ES-I3 (cell line): ENCODE measurements around the gene ARHGAP10.

ENCODE experiments used
- H3K36me3 ChIP-seq: 2 replicates; pipeline ENCODE4 v1.6.1; 2013; ENCODE audit warnings: mild to moderate bottlenecking, low read length, control low read depth, moderate library complexity; ENCODE audit not compliant: insufficient read depth
- H3K4me1 ChIP-seq: 2 replicates; pipeline ENCODE4 v1.6.1; 2013; ENCODE audit warnings: mild to moderate bottlenecking, control low read depth, low read length; ENCODE audit not compliant: insufficient read depth
- H3K9ac ChIP-seq: 2 replicates; pipeline ENCODE4 v1.6.1; 2013; ENCODE audit warnings: low read depth, mild to moderate bottlenecking, low read length, moderate library complexity
- H3K9me3 ChIP-seq: 2 replicates; pipeline ENCODE4 v1.6.1; 2013; ENCODE audit warnings: mild to moderate bottlenecking, low read length, moderate library complexity; ENCODE audit not compliant: control insufficient read depth, insufficient read depth

Gene ARHGAP10

GRCh38 chr4:147940171-147940570, 208.3 kb downstream of the ARHGAP10 start:
- Histone ChIP-seq H3K9ac (no peak overlapping the region), H3K36me3 (no peaks in the 10 kb centered on the region), H3K9me3 (no peaks in the 10 kb centered on the region), H3K4me1 (peaks cover 5% of the 10 kb centered on the region; the same call in 1 of the 2 replicates)

GRCh38 chr4:147941373-147941772, 209.5 kb downstream of the ARHGAP10 start:
- H3K9me3 ChIP-seq, result no peaks in the 10 kb centered on the region

GRCh38 chr4:147942729-147943128, 210.8 kb downstream of the ARHGAP10 start:
- Histone ChIP-seq H3K9ac (no peak overlapping the region), H3K4me1 (peaks cover 5% of the 10 kb centered on the region; the same call in 1 of the 2 replicates), H3K9me3 (no peaks in the 10 kb centered on the region), H3K36me3 (no peaks in the 10 kb centered on the region)

More at GRCh38 chr4:147941373-147941772, 209.5 kb downstream of the ARHGAP10 start:
- no peak overlapping the region for H3K9ac ChIP-seq
- peaks cover 5% of the 10 kb centered on the region; the same call in 1 of the 2 replicates for H3K4me1 ChIP-seq
- H3K36me3 ChIP-seq, result no peaks in the 10 kb centered on the region

GRCh38 chr4:147943159-147943638, 211.3 kb downstream of the ARHGAP10 start:
- H3K9me3 ChIP-seq, result no peaks in the 10 kb centered on the region
- no peaks in the 10 kb centered on the region for H3K36me3 ChIP-seq
- no peak overlapping the region for H3K9ac ChIP-seq
- peaks cover 5% of the 10 kb centered on the region; the same call in 1 of the 2 replicates for H3K4me1 ChIP-seq

GRCh38 chr4:147944249-147944648, 212.4 kb downstream of the ARHGAP10 start:
- no peaks in the 10 kb centered on the region; the same call in 1 of the 2 replicates for H3K4me1 ChIP-seq
- H3K9ac ChIP-seq, result no peak overlapping the region
- H3K9me3 ChIP-seq, result no peaks in the 10 kb centered on the region
- no peaks in the 10 kb centered on the region for H3K36me3 ChIP-seq

DNA sequence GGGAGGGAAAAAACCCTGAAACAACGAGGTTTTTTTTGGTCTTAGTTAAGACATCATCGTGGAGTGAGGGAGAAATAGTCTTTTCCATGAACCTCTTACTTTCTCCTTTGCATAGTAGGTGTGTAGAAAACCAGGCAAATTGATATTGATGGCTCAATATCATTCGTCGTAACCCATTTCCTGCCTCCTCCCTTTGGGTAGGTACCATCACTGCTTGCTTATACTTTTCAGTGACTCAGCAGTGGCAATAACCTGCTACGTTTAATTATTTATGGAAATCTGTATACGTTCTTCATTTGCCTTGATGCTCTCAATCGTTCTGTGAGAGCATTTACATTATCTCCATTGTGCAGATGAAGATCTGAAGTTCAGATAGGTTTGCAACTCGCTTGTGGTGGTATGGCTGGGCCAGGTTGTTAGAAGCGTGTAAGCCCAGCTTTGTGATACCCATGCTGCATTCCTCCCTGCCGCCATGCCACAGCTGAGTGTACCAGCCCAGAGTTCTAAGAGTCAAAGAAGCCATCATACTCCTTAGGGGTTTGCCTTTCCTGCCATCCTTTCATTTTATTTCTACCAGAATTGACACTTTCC, 212.9 kb downstream of the ARHGAP10 start:
- H3K4me1 ChIP-seq, result no peaks in the 10 kb centered on the region; the same call in 1 of the 2 replicates
- no peaks in the 10 kb centered on the region for H3K36me3 ChIP-seq
- no peak overlapping the region for H3K9ac ChIP-seq
- no peaks in the 10 kb centered on the region for H3K9me3 ChIP-seq

DNA sequence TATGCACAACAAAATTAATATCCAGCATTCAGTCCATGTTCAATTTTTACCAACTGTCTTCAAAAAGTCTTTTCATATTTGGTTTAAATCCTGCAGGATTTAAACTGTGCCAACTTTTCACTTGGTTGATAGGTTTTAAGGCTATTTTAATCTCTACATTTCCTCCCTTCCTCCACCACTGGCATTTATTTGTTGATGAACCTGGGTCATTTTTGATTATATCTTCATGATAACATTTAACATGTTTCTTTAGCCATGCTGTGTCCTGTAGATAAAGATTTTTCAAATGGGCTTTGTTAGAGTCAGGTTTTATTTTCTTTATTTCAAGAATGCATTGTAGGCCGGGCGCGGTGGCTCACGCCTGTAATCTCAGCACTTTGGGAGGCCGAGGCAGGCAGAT, 216.4 kb downstream of the ARHGAP10 start:
- H3K36me3 ChIP-seq, result no peaks in the 10 kb centered on the region
- H3K9me3 ChIP-seq, result no peaks in the 10 kb centered on the region
- H3K9ac ChIP-seq, result no peak overlapping the region
- no peaks in the 10 kb centered on the region for H3K4me1 ChIP-seq

- Histone ChIP-seq H3K4me1 (no peaks in the 10 kb centered on the region), H3K9ac (no peak overlapping the region), H3K9me3 (no peaks in the 10 kb centered on the region), H3K36me3 (no peaks in the 10 kb centered on the region)
Measured at GRCh38 chr4:147950261-147950660, 218.4 kb downstream of the ARHGAP10 start.

DNA sequence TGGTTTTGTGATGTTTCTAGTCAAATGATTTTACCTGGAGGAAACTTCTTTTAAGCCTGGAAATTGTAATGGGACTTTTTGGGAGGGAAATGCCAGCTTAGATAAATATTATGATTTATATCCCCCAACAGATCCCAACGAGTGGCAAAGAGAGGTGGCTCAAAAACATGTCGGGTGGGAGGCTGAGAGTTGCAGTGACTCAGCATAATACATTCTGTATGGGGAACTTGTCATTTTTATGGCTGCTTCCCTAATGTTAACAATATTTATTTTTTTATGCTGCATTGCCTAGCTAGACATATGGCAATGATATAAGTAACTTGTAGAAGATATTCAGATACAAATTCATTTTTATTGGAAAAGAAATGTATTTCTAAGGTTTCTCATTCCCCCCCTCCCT, 219.0 kb downstream of the ARHGAP10 start:
- H3K9me3 ChIP-seq, result no peaks in the 10 kb centered on the region
- no peak overlapping the region for H3K9ac ChIP-seq
- H3K36me3 ChIP-seq, result no peaks in the 10 kb centered on the region
- peaks cover 5% of the 10 kb centered on the region; the same call in 1 of the 2 replicates for H3K4me1 ChIP-seq

DNA sequence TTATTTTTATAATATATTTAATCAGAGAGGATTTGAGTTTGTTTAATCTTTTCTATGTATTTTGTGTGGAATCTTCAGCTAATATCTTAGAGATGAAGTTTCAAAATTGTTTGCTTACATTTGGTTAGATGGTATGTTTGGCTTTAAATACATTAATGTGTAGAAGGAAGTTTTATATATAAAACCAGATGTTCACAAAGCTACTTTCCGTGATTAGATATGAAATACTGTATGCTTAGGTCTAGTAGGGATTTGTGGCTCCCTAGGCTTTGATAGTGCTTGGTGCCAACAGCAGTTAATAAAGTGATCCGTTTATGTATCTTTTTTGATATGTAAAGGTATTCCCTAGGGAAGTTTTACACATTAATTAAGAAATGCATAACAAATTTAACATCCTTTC, 223.0 kb downstream of the ARHGAP10 start:
- Histone ChIP-seq H3K9ac (no peak overlapping the region), H3K36me3 (no peaks in the 10 kb centered on the region)

DNA sequence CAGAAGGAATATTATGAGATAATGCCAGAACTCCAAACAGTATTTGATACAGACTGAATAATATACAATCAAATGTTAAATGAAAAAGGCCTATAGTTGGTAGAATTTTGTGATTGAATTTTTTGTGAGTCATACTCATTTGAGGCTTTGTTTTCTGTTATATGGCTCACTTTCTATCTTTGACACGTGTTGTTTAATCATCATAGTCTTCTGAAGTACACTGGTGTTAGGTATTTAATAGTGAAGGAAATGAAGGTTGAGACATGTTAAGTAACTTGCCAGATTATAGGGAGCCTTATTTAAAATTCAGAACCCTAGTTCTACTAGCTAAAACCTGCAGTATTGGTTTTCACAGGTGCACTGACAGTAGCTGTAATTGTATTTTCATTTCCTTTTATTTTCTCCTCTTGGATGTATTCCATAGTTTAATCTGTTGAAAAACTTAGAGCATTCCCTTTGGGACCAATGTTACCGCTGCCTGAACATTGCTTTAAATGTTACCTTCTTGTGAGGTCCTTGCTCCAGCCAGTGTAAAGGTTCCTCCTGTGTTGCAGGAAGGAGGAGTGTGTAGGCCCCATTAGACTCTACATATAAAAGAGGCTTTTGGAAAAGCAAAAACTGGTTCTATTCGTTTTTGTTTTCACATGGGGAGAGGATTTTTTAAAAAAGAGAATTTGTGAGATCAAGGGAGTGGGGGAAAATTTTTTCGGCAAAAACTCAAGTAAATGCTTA, 224.1 kb downstream of the ARHGAP10 start:
- Histone ChIP-seq H3K36me3 (no peaks in the 10 kb centered on the region), H3K4me1 (peaks cover 10% of the 10 kb centered on the region; the same call in 1 of the 2 replicates), H3K9ac (no peak overlapping the region), H3K9me3 (no peaks in the 10 kb centered on the region)

More for the DNA sequence above, 223.0 kb downstream of the ARHGAP10 start:
- no peaks in the 10 kb centered on the region for H3K9me3 ChIP-seq
- H3K4me1 ChIP-seq, result peaks cover 10% of the 10 kb centered on the region; the same call in 1 of the 2 replicates

DNA sequence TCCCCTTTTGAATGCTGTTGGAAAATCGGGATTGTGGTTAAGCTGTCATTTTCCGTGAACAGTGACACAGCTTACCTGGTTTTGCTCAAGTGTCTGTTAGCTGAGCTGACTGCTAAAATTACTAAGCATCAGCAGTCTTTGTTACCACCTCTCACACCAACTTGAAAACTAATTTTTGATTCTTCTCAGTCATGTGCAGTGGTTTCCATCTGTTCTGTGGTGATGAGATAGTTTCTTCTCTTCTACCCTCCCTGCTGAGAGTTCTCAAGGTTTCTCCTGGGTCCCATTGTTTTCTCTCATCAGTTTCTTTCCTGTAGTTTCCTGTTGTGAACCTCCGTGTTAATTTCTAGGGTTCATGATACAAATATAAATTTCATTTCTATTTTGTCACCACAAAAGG, 225.6 kb downstream of the ARHGAP10 start:
- Histone ChIP-seq H3K36me3 (no peaks in the 10 kb centered on the region), H3K9me3 (no peaks in the 10 kb centered on the region), H3K9ac (no peak overlapping the region), H3K4me1 (peaks cover 14% of the 10 kb centered on the region; the same call in 1 of the 2 replicates)

DNA sequence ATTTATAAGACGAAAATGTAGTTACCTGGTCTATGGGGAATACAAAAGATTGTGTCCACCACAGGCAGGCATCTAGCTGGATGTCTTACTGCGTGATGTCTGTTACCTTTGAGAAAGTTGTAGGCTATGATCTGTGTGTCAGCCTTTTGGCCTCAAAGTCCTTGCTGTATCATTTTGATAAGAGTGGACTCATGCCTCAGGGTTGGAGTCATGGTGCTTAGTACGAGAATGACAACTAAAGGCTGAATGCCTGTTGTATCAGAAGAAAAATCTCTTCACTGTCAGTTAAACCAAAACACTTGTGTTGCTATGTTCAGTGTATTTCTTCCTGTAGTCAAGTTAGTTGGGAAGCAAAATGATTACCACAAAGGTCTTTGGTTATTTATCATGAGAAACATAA, 226.2 kb downstream of the ARHGAP10 start:
- no peaks in the 10 kb centered on the region for H3K36me3 ChIP-seq
- H3K4me1 ChIP-seq, result peaks cover 14% of the 10 kb centered on the region; the same call in 1 of the 2 replicates
- no peaks in the 10 kb centered on the region for H3K9me3 ChIP-seq
- H3K9ac ChIP-seq, result no peak overlapping the region

DNA sequence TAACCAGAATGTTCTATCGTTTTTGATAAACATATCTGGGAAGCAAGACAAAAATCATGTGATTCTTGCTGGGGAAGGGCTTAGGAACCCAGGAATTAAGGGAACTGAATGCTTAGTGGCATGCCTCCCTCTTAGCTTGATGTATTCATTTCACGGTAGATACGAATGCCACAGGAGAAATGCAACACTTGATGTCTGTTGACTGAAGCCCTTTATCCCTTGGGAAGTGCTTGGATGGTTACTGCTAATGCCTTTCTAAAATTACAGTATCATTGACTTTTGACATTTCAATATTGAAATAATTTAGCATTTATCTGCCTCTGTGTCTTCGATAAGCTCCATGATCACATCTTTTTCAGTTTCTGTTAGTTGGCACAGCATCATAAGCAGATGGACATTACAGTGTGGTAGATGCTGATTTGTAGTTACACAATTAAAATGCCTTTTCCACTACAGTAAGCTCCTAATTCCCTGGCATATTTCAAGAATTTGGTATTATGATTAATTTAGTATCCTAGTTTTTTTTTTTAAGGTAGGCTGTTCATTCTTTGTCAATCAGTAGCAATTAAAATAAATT, 226.7 kb downstream of the ARHGAP10 start:
- no peak overlapping the region for H3K9ac ChIP-seq
- no peaks in the 10 kb centered on the region for H3K9me3 ChIP-seq
- H3K4me1 ChIP-seq, result peaks cover 14% of the 10 kb centered on the region; the same call in 1 of the 2 replicates
- H3K36me3 ChIP-seq, result no peaks in the 10 kb centered on the region
